ENCODE data around the gene TUBA1A.
"Not testable (repeated sequence)": the region's sequence is repeated elsewhere in the genome, so short reads cannot be mapped to it uniquely, and the experiment has no call there.

Gene TUBA1A

DNA sequence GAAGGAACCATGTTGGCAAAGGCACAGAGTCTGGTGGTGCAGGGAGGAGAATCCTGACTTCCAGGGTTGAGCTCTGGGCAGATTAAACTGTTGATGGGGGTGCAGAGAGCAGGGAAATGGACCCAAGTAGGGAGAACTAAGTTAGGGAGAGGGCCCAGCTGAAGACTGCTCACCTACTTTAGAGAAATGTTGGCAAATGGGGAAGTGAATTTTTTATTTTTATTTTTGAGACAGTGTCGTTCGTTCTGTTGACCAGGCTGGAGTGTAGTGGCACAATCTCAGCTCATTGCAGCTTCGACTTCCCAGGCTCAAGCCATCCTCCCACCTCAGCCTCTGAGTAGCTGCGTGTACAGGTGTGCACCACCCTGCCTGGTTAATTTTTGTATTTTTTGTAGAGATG, 32.1 kb upstream of the TUBA1A start:
- Mint-ChIP-seq H3K4me3 (no peak overlapping the region), H3K27me3 (peaks cover 12% of the 10 kb centered on the region), H3K27ac (no peak overlapping the region), H3K4me1 (no peaks in the 10 kb centered on the region), H3K36me3 (no peaks in the 10 kb centered on the region), H3K9me3 (no peaks in the 10 kb centered on the region)
- DNase-seq = no peak
- CTCF ChIA-PET = interaction anchor here (1.9 kb wide), 1 partner anchor 10 kb away, joined by 5 read pairs; no protein-coding TSS in a partner anchor

DNA sequence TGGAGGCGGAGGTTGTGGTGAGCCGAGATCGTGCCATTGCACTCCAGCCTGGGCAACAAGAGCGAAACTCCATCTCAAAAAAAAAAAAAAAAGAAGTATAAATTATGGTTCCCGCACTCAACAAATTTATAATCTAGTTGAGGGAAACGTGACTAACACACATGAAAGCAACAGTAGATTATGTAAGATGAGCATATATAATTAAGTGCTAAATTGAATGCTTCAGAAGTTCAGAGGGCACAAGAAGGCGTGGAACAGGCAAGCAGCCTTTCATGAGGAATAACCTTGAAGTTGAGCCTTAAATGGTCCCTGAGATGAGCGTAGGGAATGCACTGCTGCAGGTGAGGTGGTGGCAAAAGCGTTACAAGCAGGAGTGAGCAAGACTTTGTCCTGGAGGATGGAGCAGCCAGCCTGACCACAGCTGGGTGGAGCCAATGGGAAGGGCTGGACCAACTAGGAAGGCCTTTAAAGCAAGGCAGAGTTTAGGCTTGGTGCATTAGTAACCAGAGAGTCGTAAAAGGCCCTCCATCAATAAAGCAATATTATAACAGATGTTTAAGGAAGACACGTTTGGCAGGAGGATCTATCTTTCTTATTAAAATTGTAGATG, 30.6 kb upstream of the TUBA1A start:
- Mint-ChIP-seq H3K4me1 (no peaks in the 10 kb centered on the region), H3K4me3 (no peak overlapping the region), H3K9me3 (no peaks in the 10 kb centered on the region), H3K36me3 (no peaks in the 10 kb centered on the region), H3K27me3 (peaks cover 15% of the 10 kb centered on the region), H3K27ac (no peak overlapping the region)
- no peak for DNase-seq
- CTCF ChIA-PET = no interaction called here

- no peak overlapping the region for H3K27ac Mint-ChIP-seq
- H3K4me1 Mint-ChIP-seq = no peaks in the 10 kb centered on the region
- no peak overlapping the region for H3K4me3 Mint-ChIP-seq
- DNase-seq = no peak
- no peaks in the 10 kb centered on the region for H3K36me3 Mint-ChIP-seq
- no peaks in the 10 kb centered on the region for H3K9me3 Mint-ChIP-seq
- peaks cover 14% of the 10 kb centered on the region for H3K27me3 Mint-ChIP-seq
- CTCF ChIA-PET = no interaction called here
Measured at GRCh38 chr12:49212572-49212971, 23.7 kb upstream of the TUBA1A start.

DNA sequence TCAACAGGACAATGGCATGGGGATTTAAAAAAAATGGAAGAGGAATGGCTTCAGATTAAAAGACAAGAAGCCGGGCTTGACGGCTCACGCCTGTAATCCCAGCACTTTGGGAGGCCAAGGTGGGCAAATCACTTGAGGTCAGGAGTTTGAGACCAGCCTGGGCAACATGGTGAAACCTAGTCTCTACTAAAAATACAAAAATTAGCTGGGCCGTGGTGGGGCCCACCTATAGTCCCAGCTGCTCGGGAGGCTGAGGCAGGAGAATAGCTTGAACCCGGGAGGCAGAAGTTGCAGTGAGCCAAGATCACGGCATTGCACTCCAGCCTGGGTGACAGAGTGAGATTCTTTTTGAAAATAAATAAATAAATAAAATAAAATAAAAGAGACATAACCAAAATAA, 21.8 kb upstream of the TUBA1A start:
- peaks cover 16% of the 10 kb centered on the region for H3K27me3 Mint-ChIP-seq
- CTCF ChIA-PET = interaction anchor here (0.6 kb wide), 1 partner anchor 64 kb away, joined by 3 read pairs; no protein-coding TSS in a partner anchor
- H3K4me3 Mint-ChIP-seq, DNase-seq, H3K36me3 Mint-ChIP-seq, H3K9me3 Mint-ChIP-seq, H3K4me1 Mint-ChIP-seq, H3K27ac Mint-ChIP-seq: not testable (repeated sequence)

GRCh38 chr12:49208676-49209075, 19.8 kb upstream of the TUBA1A start:
- no peaks in the 10 kb centered on the region for H3K4me1 Mint-ChIP-seq
- CTCF ChIA-PET = interaction anchor here (0.7 to 1.2 kb wide), 2 partner anchors 23 to 46 kb away, joined by 3 to 4 read pairs; no protein-coding TSS in a partner anchor
- no peaks in the 10 kb centered on the region for H3K9me3 Mint-ChIP-seq
- H3K27me3 Mint-ChIP-seq = peaks cover 19% of the 10 kb centered on the region
- H3K36me3 Mint-ChIP-seq = no peaks in the 10 kb centered on the region
- no peak overlapping the region for H3K4me3 Mint-ChIP-seq
- DNase-seq = no peak
- H3K27ac Mint-ChIP-seq = no peak overlapping the region

DNA sequence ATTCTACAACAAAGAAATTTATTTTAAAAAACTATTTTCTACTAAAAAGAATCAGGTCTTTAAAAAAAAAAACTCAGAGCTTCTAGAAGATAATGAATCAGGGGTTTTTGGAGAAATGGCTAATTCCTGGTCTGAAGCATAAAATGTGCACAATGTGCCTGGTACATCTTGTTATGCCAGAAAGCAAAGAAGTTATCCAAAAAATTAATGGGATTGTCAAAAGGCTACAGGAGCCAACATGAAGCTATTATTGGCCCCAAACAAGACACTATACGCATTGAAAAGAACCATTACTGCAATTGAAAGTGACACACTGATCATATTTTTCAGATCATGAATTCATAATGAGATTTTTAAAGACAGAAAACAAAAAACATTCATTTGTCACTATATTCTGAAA, 19.3 kb upstream of the TUBA1A start:
- CTCF ChIA-PET = interaction anchor here (0.7 to 1.2 kb wide), 2 partner anchors 24 to 46 kb away, joined by 3 to 4 read pairs; no protein-coding TSS in a partner anchor

DNA sequence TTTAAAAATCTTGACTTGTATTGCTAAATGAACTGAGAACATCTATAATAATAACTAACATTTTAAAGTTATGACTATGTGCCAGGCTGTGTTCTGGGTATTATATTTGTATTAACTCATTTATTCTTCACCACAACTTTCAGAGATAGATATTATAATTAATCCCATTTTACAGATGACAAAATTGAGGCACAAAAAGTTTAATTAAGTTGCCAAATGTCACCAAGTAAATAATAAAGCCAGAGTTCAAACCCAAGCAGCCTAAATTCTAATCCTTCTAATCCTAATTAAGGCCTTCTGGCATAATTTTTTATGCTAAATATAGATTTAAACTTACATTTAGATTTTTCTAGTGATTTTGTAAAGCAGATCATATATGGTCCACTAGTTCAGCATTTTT, 17.5 kb upstream of the TUBA1A start:
- Mint-ChIP-seq H3K36me3 (no peaks in the 10 kb centered on the region), H3K27me3 (peaks cover 17% of the 10 kb centered on the region), H3K27ac (no peak overlapping the region), H3K9me3 (no peaks in the 10 kb centered on the region), H3K4me3 (no peak overlapping the region), H3K4me1 (peaks cover 7% of the 10 kb centered on the region)
- CTCF ChIA-PET = no interaction called here
- no peak for DNase-seq

More for the DNA sequence above, 19.3 kb upstream of the TUBA1A start:
- no peak for DNase-seq
- no peak overlapping the region for H3K4me3 Mint-ChIP-seq
- peaks cover 19% of the 10 kb centered on the region for H3K27me3 Mint-ChIP-seq
- H3K4me1 Mint-ChIP-seq = no peaks in the 10 kb centered on the region
- no peaks in the 10 kb centered on the region for H3K9me3 Mint-ChIP-seq
- H3K27ac Mint-ChIP-seq = no peak overlapping the region
- no peaks in the 10 kb centered on the region for H3K36me3 Mint-ChIP-seq

- peaks cover 10% of the 10 kb centered on the region for H3K27me3 Mint-ChIP-seq
- CTCF ChIA-PET = interaction anchor here (0.6 kb wide), 1 partner anchor 71 kb away, joined by 3 read pairs; no protein-coding TSS in a partner anchor
- no peaks in the 10 kb centered on the region for H3K9me3 Mint-ChIP-seq
- H3K4me1 Mint-ChIP-seq = peaks cover 10% of the 10 kb centered on the region
- H3K36me3 Mint-ChIP-seq = no peaks in the 10 kb centered on the region
- H3K27ac Mint-ChIP-seq = no peak overlapping the region
- H3K4me3 Mint-ChIP-seq = no peak overlapping the region
- DNase-seq = no peak
Measured at GRCh38 chr12:49201595-49202295, 12.9 kb upstream of the TUBA1A start.

- no peaks in the 10 kb centered on the region for H3K36me3 Mint-ChIP-seq
- CTCF ChIA-PET = interaction anchor here (0.6 kb wide), 1 partner anchor 70 kb away, joined by 3 read pairs; no protein-coding TSS in a partner anchor
- no peak for DNase-seq
Measured at GRCh38 chr12:49200919-49201594, 12.2 kb upstream of the TUBA1A start.

GRCh38 chr12:49198431-49199155, 9.7 kb upstream of the TUBA1A start:
- no peak overlapping the region for H3K4me3 Mint-ChIP-seq
- peaks cover 19% of the 10 kb centered on the region for H3K27me3 Mint-ChIP-seq
- CTCF ChIA-PET = no interaction called here
- H3K36me3 Mint-ChIP-seq = no peaks in the 10 kb centered on the region
- no peak overlapping the region for H3K27ac Mint-ChIP-seq
- no peak for DNase-seq
- peaks cover 10% of the 10 kb centered on the region for H3K4me1 Mint-ChIP-seq
- no peaks in the 10 kb centered on the region for H3K9me3 Mint-ChIP-seq

More at GRCh38 chr12:49200919-49201594, 12.2 kb upstream of the TUBA1A start:
- Mint-ChIP-seq H3K27me3 (peaks cover 10% of the 10 kb centered on the region), H3K4me1 (peaks cover 10% of the 10 kb centered on the region), H3K4me3 (no peak overlapping the region), H3K27ac (no peak overlapping the region), H3K9me3 (no peaks in the 10 kb centered on the region)

GRCh38 chr12:49197256-49197655, 8.4 kb upstream of the TUBA1A start:
- no peak for DNase-seq
- peaks cover 10% of the 10 kb centered on the region for H3K4me1 Mint-ChIP-seq
- no peak overlapping the region for H3K27ac Mint-ChIP-seq
- H3K4me3 Mint-ChIP-seq = no peak overlapping the region
- no peaks in the 10 kb centered on the region for H3K9me3 Mint-ChIP-seq
- H3K36me3 Mint-ChIP-seq = no peaks in the 10 kb centered on the region
- H3K27me3 Mint-ChIP-seq = peaks cover 30% of the 10 kb centered on the region
- CTCF ChIA-PET = no interaction called here

DNA sequence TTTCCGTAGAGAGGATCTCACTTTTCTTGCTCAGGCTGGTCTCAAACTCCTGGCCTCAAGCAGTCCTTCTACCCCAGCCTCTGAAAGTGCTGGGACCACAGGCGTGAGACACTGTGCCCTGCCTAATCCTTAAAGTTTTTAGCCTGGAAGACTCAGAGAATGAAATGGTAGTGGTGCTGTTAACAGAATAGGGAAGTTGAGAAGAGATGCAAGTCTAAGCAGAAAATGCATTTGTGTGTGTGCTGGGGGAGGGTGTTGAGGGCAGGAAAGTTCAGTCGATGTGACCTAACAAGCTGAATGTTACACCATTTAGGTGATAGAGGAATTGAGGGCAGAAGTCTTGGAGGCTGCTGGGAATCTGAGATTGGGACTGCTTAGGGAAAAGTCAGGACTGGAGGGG, 6.9 kb upstream of the TUBA1A start:
- H3K4me3 Mint-ChIP-seq = no peak overlapping the region
- CTCF ChIA-PET = no interaction called here
- peaks cover 29% of the 10 kb centered on the region for H3K27me3 Mint-ChIP-seq
- no peaks in the 10 kb centered on the region for H3K36me3 Mint-ChIP-seq
- no peak overlapping the region for H3K27ac Mint-ChIP-seq
- DNase-seq = no peak
- H3K4me1 Mint-ChIP-seq = no peaks in the 10 kb centered on the region
- H3K9me3 Mint-ChIP-seq = no peaks in the 10 kb centered on the region

GRCh38 chr12:49193746-49194145, 4.9 kb upstream of the TUBA1A start:
- not testable (repeated sequence) for H3K9me3 Mint-ChIP-seq, H3K36me3 Mint-ChIP-seq, H3K27ac Mint-ChIP-seq, H3K4me3 Mint-ChIP-seq, H3K4me1 Mint-ChIP-seq, DNase-seq
- peaks cover 29% of the 10 kb centered on the region for H3K27me3 Mint-ChIP-seq
- CTCF ChIA-PET = interaction anchor here (1.2 kb wide), 1 partner anchor 41 kb away, joined by 6 read pairs; no protein-coding TSS in a partner anchor

- H3K27ac Mint-ChIP-seq, DNase-seq: not testable (repeated sequence)
Measured at GRCh38 chr12:49191498-49191897, 2.6 kb upstream of the TUBA1A start.

More at GRCh38 chr12:49191498-49191897, 2.6 kb upstream of the TUBA1A start:
- peaks cover 22% of the 10 kb centered on the region for H3K4me1 Mint-ChIP-seq
- CTCF ChIA-PET, H3K4me3 Mint-ChIP-seq, H3K36me3 Mint-ChIP-seq, H3K9me3 Mint-ChIP-seq: not testable (repeated sequence)
- peaks cover 26% of the 10 kb centered on the region for H3K27me3 Mint-ChIP-seq
